Measurements from ENCODE around the gene SCAF4.
"Not testable (repeated sequence)": the region's sequence is repeated elsewhere in the genome, so short reads cannot be mapped to it uniquely, and the experiment has no call there.

The SCAF4 gene

GRCh38 chr21:31741116-31741515, 9.2 kb upstream of the SCAF4 start:
- no peak for DNase-seq (ENCODE audit: low spot score)

- DNase-seq (ENCODE audit: low spot score): not testable (repeated sequence)
Measured at GRCh38 chr21:31737586-31738397, 5.9 kb upstream of the SCAF4 start.

GRCh38 chr21:31735511-31735992, 3.6 kb upstream of the SCAF4 start:
- DNase-seq (ENCODE audit: low spot score): no peak

- DNase-seq (ENCODE audit: low spot score): no peak
Measured at GRCh38 chr21:31733551-31734149, 1.7 kb upstream of the SCAF4 start.

- DNase-seq (ENCODE audit: low spot score): peak; percentile 12
Measured at GRCh38 chr21:31732597-31733550, 956 bp upstream of the SCAF4 start.

GRCh38 chr21:31731056-31731856, 662 bp downstream of the SCAF4 start:
- peak; percentile 39 for DNase-seq (ENCODE audit: low spot score)

GRCh38 chr21:31730712-31731055, 1.2 kb downstream of the SCAF4 start:
- DNase-seq (ENCODE audit: low spot score): no peak

- DNase-seq (ENCODE audit: low spot score): no peak
Measured at GRCh38 chr21:31729622-31730343, 2.1 kb downstream of the SCAF4 start.

GRCh38 chr21:31728952-31729351, 3.0 kb downstream of the SCAF4 start:
- DNase-seq (ENCODE audit: low spot score): no peak

GRCh38 chr21:31728191-31728590, 3.7 kb downstream of the SCAF4 start:
- no peak for DNase-seq (ENCODE audit: low spot score)

- DNase-seq (ENCODE audit: low spot score): no peak
Measured at GRCh38 chr21:31727181-31727580, 4.7 kb downstream of the SCAF4 start.

- DNase-seq (ENCODE audit: low spot score): no peak
Measured at GRCh38 chr21:31726407-31726806, 5.5 kb downstream of the SCAF4 start.

- no peak for DNase-seq (ENCODE audit: low spot score)
Measured at GRCh38 chr21:31725202-31725839, 6.6 kb downstream of the SCAF4 start.

GRCh38 chr21:31724552-31724951, 7.4 kb downstream of the SCAF4 start:
- no peak for DNase-seq (ENCODE audit: low spot score)

GRCh38 chr21:31721381-31721780, 10.5 kb downstream of the SCAF4 start:
- DNase-seq (ENCODE audit: low spot score): no peak

- no peak for DNase-seq (ENCODE audit: low spot score)
Measured at GRCh38 chr21:31720739-31721138, 11.2 kb downstream of the SCAF4 start.

GRCh38 chr21:31720330-31720729, 11.6 kb downstream of the SCAF4 start:
- DNase-seq (ENCODE audit: low spot score): no peak

GRCh38 chr21:31716106-31716505, 15.8 kb downstream of the SCAF4 start:
- no peak for DNase-seq (ENCODE audit: low spot score)

- no peak for DNase-seq (ENCODE audit: low spot score)
Measured at GRCh38 chr21:31714741-31715365, 17.1 kb downstream of the SCAF4 start.

Data from CD4-positive, alpha-beta T cell treated with Interleukin-15 for 4 hours (primary cell).